GM12878 (cell line): ENCODE results near the gene MT1E. TPM values are rescaled to one million over a fixed set of nuclear protein-coding genes. Genes with fewer than 3 reads are reported as not detected.

ENCODE experiments used
- ATAC-seq: fragments of 200-7000 bp; cut with Tn5 transposase; 3 replicates; pipeline ENCODE4 v1.9.1; 2020; ENCODE audit warnings: mild to moderate bottlenecking, moderate library complexity
- BruUV-seq: library from RNA; stranded (reverse); fragments of 400-500 nt; replicated peaks from 2 replicates; lab custom pipeline; 2021; lab: Mats Ljungman, UMichigan
- CTCF ChIA-PET: fragments of 300-600 bp; sonication (Branson Sonifier 250); formaldehyde crosslinking; extraction: SDS; loops from one replicate; lab custom pipeline; 2021; ENCODE audit warnings: inconsistent platforms; lab: Yijun Ruan, JAX
- POLR2A ChIA-PET: fragments of 350-600 bp; formaldehyde crosslinking; extraction: SDS; loops from one replicate; lab custom pipeline; 2021; ENCODE audit warnings: inconsistent platforms; lab: Charles Lee
- RAD21 ChIA-PET: fragments of 300-600 bp; sonication (Branson Sonifier 250); formaldehyde crosslinking; loops from one replicate; lab custom pipeline; 2023; ENCODE audit warnings: antibody characterized with exemption; ENCODE audit not compliant: unreplicated experiment; lab: Charles Lee
- SMC1A ChIA-PET: fragments of 300-600 bp; sonication (Branson Sonifier 250); formaldehyde crosslinking; loops from one replicate; lab custom pipeline; 2023; ENCODE audit not compliant: unreplicated experiment, uncharacterized antibody; lab: Charles Lee
- DNase-seq: peaks from one replicate; pipeline ENCODE4 v3.0.0-alpha.2; 2011; ENCODE audit warnings: low read depth, low spot score
- FAIRE-seq: peaks from 3 replicates; lab custom pipeline; 2011; peaks lifted over from hg19 to GRCh38; lab: Jason Lieb, UNC
- H2AFZ ChIP-seq: 2 replicates; pipeline ENCODE4 v1.6.0; 2011; ENCODE audit warnings: low read depth, low read length, control low read depth; ENCODE audit not compliant: control insufficient read depth
- H3K27ac ChIP-seq: 2 replicates; pipeline ENCODE4 v1.5.1; 2011; ENCODE audit warnings: control low read depth; ENCODE audit not compliant: control insufficient read depth, insufficient read depth
- H3K27me3 ChIP-seq, 2 experiments: replicated peaks in 1 of 2; 2 replicates each; pipeline versions ENCODE4 v1.6.0 to v1.6.1; 2011; ENCODE audit warnings: low read length in 1 of 2; ENCODE audit not compliant: control insufficient read depth in 2 of 2, insufficient read depth in 2 of 2
- H3K36me3 ChIP-seq, 2 experiments: 2 replicates each; pipeline ENCODE4 v1.5.1; 2011; ENCODE audit warnings: low read length in 1 of 2; ENCODE audit not compliant: control insufficient read depth in 2 of 2, insufficient read depth in 2 of 2
- H3K4me1 ChIP-seq: 2 replicates; pipeline ENCODE4 v1.6.1; 2011; ENCODE audit warnings: mild to moderate bottlenecking, low read length, moderate library complexity, mixed read lengths; ENCODE audit not compliant: control insufficient read depth, insufficient read depth
- H3K4me2 ChIP-seq: 2 replicates; pipeline ENCODE4 v1.6.0; 2011; ENCODE audit warnings: control low read depth; ENCODE audit not compliant: control insufficient read depth, insufficient read depth
- H3K4me3 ChIP-seq: fragments of 200-600 bp; sonication (generic); 2 replicates; pipeline ENCODE4 v1.5.1; 2016
- H3K79me2 ChIP-seq: 2 replicates; pipeline ENCODE4 v1.6.0; 2011; ENCODE audit warnings: low read length; ENCODE audit not compliant: control insufficient read depth, insufficient read depth
- H3K9ac ChIP-seq: 2 replicates; pipeline ENCODE4 v1.8.0; 2011; ENCODE audit warnings: low read length, control low read depth, mixed read lengths; ENCODE audit not compliant: control insufficient read depth, insufficient read depth
- H3K9me3 ChIP-seq: replicated peaks from 3 replicates; pipeline ENCODE4 v1.5.1; 2011; ENCODE audit warnings: mild to moderate bottlenecking, low read length; ENCODE audit not compliant: control insufficient read depth, insufficient read depth
- H4K20me1 ChIP-seq: 2 replicates; pipeline ENCODE4 v1.6.0; 2011; ENCODE audit not compliant: control insufficient read depth, insufficient read depth
- CBFB ChIP-seq: IDR thresholded peaks from 2 replicates; pipeline ENCODE4 v1.6.1; 2016; ENCODE audit warnings: antibody characterized with exemption, low read depth
- CHD1 ChIP-seq: IDR thresholded peaks from 2 replicates; pipeline ENCODE4 v1.6.1; 2012; ENCODE audit warnings: low read depth, low read length, improper control_type of control experiment
- JUNB ChIP-seq: IDR thresholded peaks from 2 replicates; pipeline ENCODE4 v1.6.1; 2016; ENCODE audit warnings: antibody characterized with exemption, mild to moderate bottlenecking
- RAD21 ChIP-seq: IDR thresholded peaks from 2 replicates; pipeline ENCODE4 v1.6.1; 2011; ENCODE audit warnings: mild to moderate bottlenecking, low read depth, low read length, moderate library complexity; ENCODE audit not compliant: insufficient read depth
- ZNF622 ChIP-seq: fragments of 450-650 bp; IDR thresholded peaks from 2 replicates; pipeline ENCODE4 v1.6.1; 2017; ENCODE audit warnings: mild to moderate bottlenecking, inconsistent platforms
- WGBS: methylation state at CpG from one replicate; pipeline ENCODE4 v1.1.6; 2016; ENCODE audit warnings: low lambda C conversion rate; ENCODE audit not compliant: insufficient replicate concordance, insufficient coverage; ENCODE audit errors: missing lambda C conversion rate; 5-methylcytosine and 5-hydroxymethylcytosine counted together
- in situ Hi-C: fragments of 300-500 bp; cut with MboI; formaldehyde crosslinking; loops from 9 replicates; pipeline ENCODE4 v1.14.3; 2018; ENCODE audit warnings: mixed read lengths
- intact Hi-C: fragments of 100-400 bp; cut with micrococcal nuclease; formaldehyde crosslinking; loops from one replicate; pipeline ENCODE4 v1.14.2; 2022; ENCODE audit not compliant: unreplicated experiment
- polyA plus RNA-seq, 11 experiments: library from polyadenylated mRNA; depleted of rRNA in 4 of 11; unstranded in 6 of 11; stranded (reverse) in 5 of 11; fragments of >200 nt; fragmentation: Nextera tagmentation in 4 of 11; fragmentation: Illumina TruSeq in 1 of 11; extraction: Ambion mirVana in 4 of 11; extraction: Trizol in 1 of 11; gene quantifications; 1 replicate in 1 of 11; 2 replicates in 10 of 11; pipeline versions ENCODE4 v1.2.1 to v1.2.3, GENCODE V29; 2011 to 2016; ENCODE audit warnings: inconsistent platforms in 2 of 11, missing spikeins in 2 of 11, low read depth in 1 of 11
- total RNA-seq, 4 experiments: library from RNA; depleted of rRNA in 3 of 4; stranded (reverse); fragments of >200 nt in 3 of 4; fragmentation: Illumina TruSeq in 1 of 4; extraction: Trizol in 1 of 4; gene quantifications; 2 replicates each; pipeline versions ENCODE4 v1.2.1 to v1.2.3, GENCODE V29; 2013 to 2021
- TF ChIP-seq, protein P1 (sequence below): IDR thresholded peaks from 2 replicates; pipeline ENCODE4 v1.6.1; 2011; ENCODE audit warnings: mild to moderate bottlenecking, low read depth, low read length, moderate library complexity; ENCODE audit not compliant: insufficient replicate concordance
- TF ChIP-seq, protein P2 (sequence below): IDR thresholded peaks from 2 replicates; pipeline ENCODE4 v1.6.1; 2011; ENCODE audit warnings: low read depth, mild to moderate bottlenecking, low read length, moderate library complexity, borderline replicate concordance; ENCODE audit errors: extremely low read depth

Gene MT1E
- total and polyA plus RNA-seq, 10 of the 15 experiments (the other 5 are each of a cell fraction or from before 2014, with no cell fraction given): 5.8 to 22.3 (median 16.5) TPM

DNA sequence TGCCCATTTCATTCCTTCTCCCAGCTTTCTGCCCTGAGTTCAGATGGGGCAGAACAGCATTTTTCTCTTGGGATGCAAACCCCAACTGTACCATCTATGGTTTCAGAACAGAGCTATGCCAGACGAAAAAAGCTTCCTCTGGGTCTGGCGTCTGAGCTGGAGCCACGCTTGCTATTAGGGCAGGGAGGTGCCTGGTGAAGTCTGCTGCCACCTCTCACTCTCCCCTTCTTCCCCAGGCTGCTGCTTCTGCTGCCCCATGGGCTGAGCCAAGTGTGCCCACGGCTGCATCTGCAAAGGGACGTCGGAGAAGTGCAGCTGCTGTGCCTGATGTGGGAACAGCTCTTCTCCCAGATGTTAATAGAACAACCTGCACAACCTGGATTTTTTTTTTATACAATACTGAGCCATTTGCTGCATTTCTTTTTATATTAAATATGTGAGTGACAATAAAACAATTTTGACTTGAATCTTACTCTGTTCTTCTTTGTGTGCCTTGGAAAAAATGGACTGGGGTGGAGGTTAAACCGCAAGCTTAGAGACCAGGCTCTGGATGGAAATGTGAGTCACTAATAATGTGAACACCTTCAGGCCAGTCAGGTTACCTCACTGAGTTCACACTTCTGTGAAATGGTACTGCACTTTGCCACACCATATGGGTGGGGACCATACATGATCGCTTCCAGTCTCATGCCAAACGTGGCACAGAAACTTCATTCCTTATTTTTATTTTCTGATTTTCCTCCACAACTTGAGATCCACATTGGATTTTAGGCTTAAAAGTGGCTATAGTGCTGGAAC, 11.2 kb downstream of the MT1E start:
- SMC1A ChIA-PET: no interaction called here
- BruUV-seq: no TSS peak

More for the DNA sequence above, 11.2 kb downstream of the MT1E start:
- H2AFZ ChIP-seq: no peak overlapping the region
- peaks cover 18 to 24% of the 10 kb centered on the region in 2 experiments for H3K27me3 ChIP-seq
- no peaks in the 10 kb centered on the region for H3K9me3 ChIP-seq
- no peak overlapping the region for H3K9ac ChIP-seq
- in situ Hi-C loops (no loop called here), intact Hi-C loops (no loop called here)
- H3K79me2 ChIP-seq: no peaks in the 10 kb centered on the region
- H3K27ac ChIP-seq: no peak overlapping the region
- no peak for FAIRE-seq
- H3K4me3 ChIP-seq: no peak overlapping the region
- H3K4me2 ChIP-seq: no peak overlapping the region
- CTCF ChIA-PET: no interaction called here
- POLR2A ChIA-PET: no interaction called here
- RAD21 ChIA-PET: no interaction called here
- no peak for DNase-seq
- TF ChIP-seq, protein P1, sequence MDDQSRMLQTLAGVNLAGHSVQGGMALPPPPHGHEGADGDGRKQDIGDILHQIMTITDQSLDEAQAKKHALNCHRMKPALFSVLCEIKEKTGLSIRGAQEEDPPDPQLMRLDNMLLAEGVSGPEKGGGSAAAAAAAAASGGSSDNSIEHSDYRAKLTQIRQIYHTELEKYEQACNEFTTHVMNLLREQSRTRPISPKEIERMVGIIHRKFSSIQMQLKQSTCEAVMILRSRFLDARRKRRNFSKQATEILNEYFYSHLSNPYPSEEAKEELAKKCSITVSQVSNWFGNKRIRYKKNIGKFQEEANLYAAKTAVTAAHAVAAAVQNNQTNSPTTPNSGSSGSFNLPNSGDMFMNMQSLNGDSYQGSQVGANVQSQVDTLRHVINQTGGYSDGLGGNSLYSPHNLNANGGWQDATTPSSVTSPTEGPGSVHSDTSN: no peak
- no peak for TF ChIP-seq CHD1
- TF ChIP-seq CBFB: no peak
- TF ChIP-seq RAD21: no peak
- TF ChIP-seq JUNB: no peak
- TF ChIP-seq, protein P2, sequence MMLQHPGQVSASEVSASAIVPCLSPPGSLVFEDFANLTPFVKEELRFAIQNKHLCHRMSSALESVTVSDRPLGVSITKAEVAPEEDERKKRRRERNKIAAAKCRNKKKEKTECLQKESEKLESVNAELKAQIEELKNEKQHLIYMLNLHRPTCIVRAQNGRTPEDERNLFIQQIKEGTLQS: no peak
- TF ChIP-seq ZNF622: no peak
- TF ChIP-seq, all 136 proteins: peak for 0
- H3K4me1 ChIP-seq: no peaks in the 10 kb centered on the region
- no peaks in the 10 kb centered on the region for H3K36me3 ChIP-seq
- ATAC-seq: no peak
- H4K20me1 ChIP-seq: no peaks in the 10 kb centered on the region
- WGBS: 11% methylated on average over 9 of the region's 9 CpGs
